SH-SY5Y (cell line): ENCODE data around the gene WDR54.

ENCODE experiments used
- GATA2 ChIP-seq: IDR thresholded peaks from 2 replicates; pipeline ENCODE4 v1.6.1; 2011; ENCODE audit warnings: mild to moderate bottlenecking, low read depth, low read length
- GATA3 ChIP-seq: IDR thresholded peaks from 2 replicates; pipeline ENCODE4 v1.6.1; 2011; ENCODE audit warnings: low read depth, mild to moderate bottlenecking, low read length, moderate library complexity

DNA sequence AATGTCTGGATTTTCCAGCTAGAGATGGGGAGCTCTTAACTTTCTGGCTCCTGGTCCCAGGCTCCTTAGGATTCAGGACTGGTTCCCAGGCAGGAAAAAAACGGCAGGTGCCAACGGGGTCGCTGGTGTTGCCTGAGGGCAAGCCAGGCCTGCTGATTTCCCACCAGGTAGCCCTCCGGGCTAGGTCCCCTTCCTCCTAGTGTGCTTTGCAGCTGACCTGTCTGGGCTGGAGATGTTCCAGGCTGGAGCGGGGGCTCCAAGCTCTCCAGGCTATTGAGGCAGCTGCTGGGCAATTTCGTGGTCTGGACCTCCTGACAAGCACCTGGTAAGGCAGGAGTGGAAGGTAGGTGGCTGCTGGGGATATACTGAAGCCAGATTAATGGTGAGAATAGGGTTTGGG lies 53.0 kb downstream of the WDR54 start:
- TF ChIP-seq GATA2 (no peak), GATA3 (no peak)
